Suprapubic skin (tissue), 4 donors: ENCODE data around the gene MICU1. TPM values are rescaled to one million over a fixed set of nuclear protein-coding genes. Genes with fewer than 3 reads are reported as not detected.

Source experiments
- DNase-seq, 2 donors: peaks; one replicate each; pipeline ENCODE4 v3.0.0-alpha.2; 2019; ENCODE audit warnings: low spot score in 2 of 2
- H3K27ac ChIP-seq: fragments of 200-600 bp; sonication (generic); one replicate; pipeline ENCODE4 v1.5.1; 2019
- H3K27me3 ChIP-seq: fragments of 200-600 bp; sonication (generic); one replicate; pipeline ENCODE4 v1.5.1; 2019
- H3K36me3 ChIP-seq: fragments of 200-600 bp; sonication (generic); one replicate; pipeline ENCODE4 v1.5.1; 2019
- H3K4me1 ChIP-seq: fragments of 200-600 bp; sonication (generic); one replicate; pipeline ENCODE4 v1.5.1; 2019
- H3K4me3 ChIP-seq: fragments of 200-600 bp; sonication (generic); one replicate; pipeline ENCODE4 v1.5.1; 2019; ENCODE audit warnings: mild to moderate bottlenecking
- H3K9me3 ChIP-seq: fragments of 200-600 bp; sonication (generic); one replicate; pipeline ENCODE4 v1.5.1; 2019
- CTCF ChIP-seq, 2 donors: fragments of 200-600 bp in 1 of 2; fragments of 450-650 bp in 1 of 2; sonication (generic) in 1 of 2; IDR thresholded peaks; one replicate each; pipeline ENCODE4 v1.5.1; 2016 to 2019; ENCODE audit warnings: antibody characterized with exemption in 2 of 2, mild to moderate bottlenecking in 1 of 2, moderate library complexity in 1 of 2
- EP300 ChIP-seq: sonication (generic); formaldehyde crosslinking; IDR thresholded peaks from one replicate; pipeline ENCODE4 v1.6.1; 2017; ENCODE audit warnings: antibody characterized with exemption
- POLR2A ChIP-seq, 2 donors: fragments of 450-650 bp; IDR thresholded peaks; one replicate each; pipeline ENCODE4 v1.6.1; 2017; ENCODE audit warnings: antibody characterized with exemption in 2 of 2, mild to moderate bottlenecking in 2 of 2, moderate library complexity in 2 of 2
- POLR2AphosphoS5 ChIP-seq, 3 donors: sonication (generic); formaldehyde crosslinking; IDR thresholded peaks; one replicate each; pipeline ENCODE4 v1.6.1; 2017; ENCODE audit warnings: antibody characterized with exemption in 3 of 3
- WGBS: methylation state at CpG from one replicate; pipeline ENCODE4 v1.1.5; 2018; 5-methylcytosine and 5-hydroxymethylcytosine counted together
- total RNA-seq, 4 donors: library from RNA; depleted of rRNA; stranded (reverse); fragments of >200 nt; gene quantifications; one replicate each; pipeline ENCODE4 v1.1.0, GENCODE V29; 2016

MICU1 gene
- total RNA-seq, 4 donors from 2014 or later: 34.1 to 37.6 (median 35.6) TPM

GRCh38 chr10:72598769-72599701, 26.8 kb downstream of the MICU1 start:
- Histone ChIP-seq H3K4me1 (no peaks in the 10 kb centered on the region), H3K4me3 (no peak overlapping the region), H3K36me3 (no peaks in the 10 kb centered on the region), H3K27me3 (no peaks in the 10 kb centered on the region), H3K9me3 (no peaks in the 10 kb centered on the region), H3K27ac (no peak overlapping the region)
- 83% methylated on average over 4 of the region's 4 CpGs for WGBS
- TF ChIP-seq POLR2AphosphoS5 (IDR thresholded peaks at IDR 0.05) (no peak), POLR2A (IDR thresholded peaks at IDR 0.05) (no peak), CTCF (IDR thresholded peaks at IDR 0.05) (no peak), EP300 (no peak)
- DNase-seq: no peak

GRCh38 chr10:72597897-72598296, 28.0 kb downstream of the MICU1 start:
- Histone ChIP-seq H3K27me3 (no peaks in the 10 kb centered on the region), H3K4me1 (no peaks in the 10 kb centered on the region), H3K27ac (no peak overlapping the region), H3K36me3 (no peaks in the 10 kb centered on the region), H3K9me3 (no peaks in the 10 kb centered on the region), H3K4me3 (no peak overlapping the region)
- 100% methylated on average over 1 of the region's 1 CpG for WGBS
- TF ChIP-seq POLR2AphosphoS5 (IDR thresholded peaks at IDR 0.05) (no peak), EP300 (no peak), POLR2A (IDR thresholded peaks at IDR 0.05) (no peak), CTCF (IDR thresholded peaks at IDR 0.05) (no peak)
- no peak for DNase-seq

- H3K4me1 ChIP-seq: no peaks in the 10 kb centered on the region
- H3K9me3 ChIP-seq: no peaks in the 10 kb centered on the region
- TF ChIP-seq POLR2AphosphoS5 (IDR thresholded peaks at IDR 0.05) (no peak), POLR2A (IDR thresholded peaks at IDR 0.05) (no peak), EP300 (no peak)
- no peak overlapping the region for H3K27ac ChIP-seq
- no peak overlapping the region for H3K4me3 ChIP-seq
- H3K27me3 ChIP-seq: no peaks in the 10 kb centered on the region
- WGBS: 88% methylated on average over 1 of the region's 1 CpG
- no peaks in the 10 kb centered on the region for H3K36me3 ChIP-seq
- DNase-seq: no peak
Observed at GRCh38 chr10:72595436-72595835, 30.4 kb downstream of the MICU1 start.

GRCh38 chr10:72593963-72594362, 31.9 kb downstream of the MICU1 start:
- no peaks in the 10 kb centered on the region for H3K9me3 ChIP-seq
- DNase-seq: no peak
- no peak overlapping the region for H3K27ac ChIP-seq
- no peaks in the 10 kb centered on the region for H3K36me3 ChIP-seq
- H3K4me3 ChIP-seq: no peak overlapping the region
- H3K27me3 ChIP-seq: no peaks in the 10 kb centered on the region
- TF ChIP-seq CTCF (IDR thresholded peaks at IDR 0.05) (no peak), POLR2AphosphoS5 (IDR thresholded peaks at IDR 0.05) (no peak), POLR2A (IDR thresholded peaks at IDR 0.05) (no peak), EP300 (no peak)
- WGBS: 75% methylated on average over 1 of the region's 1 CpG
- no peaks in the 10 kb centered on the region for H3K4me1 ChIP-seq

- H3K36me3 ChIP-seq: no peaks in the 10 kb centered on the region
- no peaks in the 10 kb centered on the region for H3K9me3 ChIP-seq
- DNase-seq: no peak
- no peaks in the 10 kb centered on the region for H3K27me3 ChIP-seq
- 89% methylated on average over 3 of the region's 3 CpGs for WGBS
- H3K4me3 ChIP-seq: no peak overlapping the region
- H3K4me1 ChIP-seq: no peaks in the 10 kb centered on the region
- H3K27ac ChIP-seq: no peak overlapping the region
- no peak for TF ChIP-seq CTCF (IDR thresholded peaks at IDR 0.05)
- no peak for TF ChIP-seq POLR2AphosphoS5 (IDR thresholded peaks at IDR 0.05)
- no peak for TF ChIP-seq POLR2A (IDR thresholded peaks at IDR 0.05)
- TF ChIP-seq EP300: no peak
Observed at GRCh38 chr10:72588266-72588665, 37.6 kb downstream of the MICU1 start.
